ENCODE results near the gene TAF4. TPM values are rescaled to one million over a fixed set of nuclear protein-coding genes. Genes with fewer than 3 reads are reported as not detected.

The TAF4 gene
- total RNA-seq, 1 experiment from 2014 or later, result 64.3 TPM

DNA sequence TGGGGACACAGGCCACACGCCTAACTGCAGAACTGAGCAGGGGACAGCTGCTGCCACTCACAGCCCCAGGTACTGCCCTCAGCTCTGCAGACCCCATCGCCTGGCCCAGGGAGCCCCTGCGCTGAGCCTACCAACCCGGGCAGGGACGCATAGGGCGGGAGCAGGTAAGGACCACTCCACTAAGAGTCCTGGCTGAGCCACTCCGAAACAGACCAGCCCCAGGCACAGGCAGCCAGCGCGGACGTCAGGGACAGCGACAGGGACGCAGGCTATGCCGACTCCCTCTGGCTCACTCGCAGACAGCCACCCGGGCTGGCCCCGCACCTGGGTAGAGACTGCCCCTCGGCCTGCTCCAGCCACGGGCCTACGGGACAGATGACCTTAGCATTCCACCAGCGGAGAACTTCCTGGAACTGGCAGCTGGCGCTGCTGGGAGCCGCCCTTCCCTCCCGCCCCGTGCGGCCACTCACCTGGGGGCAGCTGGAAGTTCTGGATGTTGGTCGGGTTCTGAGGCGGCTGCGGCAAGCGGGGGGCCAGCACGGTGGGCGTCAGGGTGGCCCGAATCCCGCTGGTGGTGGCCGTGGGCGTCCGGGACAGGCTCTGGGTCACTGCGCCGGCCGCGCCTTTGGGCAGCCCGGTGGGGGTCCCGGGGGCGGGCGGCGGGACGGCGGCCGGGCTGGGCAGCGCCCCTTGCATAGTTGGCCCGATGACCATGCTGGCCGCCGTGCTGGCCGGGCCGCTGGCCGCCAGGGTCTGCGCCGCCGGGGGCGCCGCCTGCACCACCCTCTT is 1.5 kb downstream of the TAF4 start:
- Mint-ChIP-seq H3K9me3 (ENCODE audit: low read depth, unreplicated experiment) (no peaks in the 10 kb centered on the region), H3K4me3 (ENCODE audit: low read depth, unreplicated experiment) (peak overlapping the region; percentile 77), H3K36me3 (ENCODE audit: insufficient read depth, unreplicated experiment) (peaks cover 67% of the 10 kb centered on the region), H3K27ac (ENCODE audit: unreplicated experiment) (peak overlapping the region; percentile 56), H3K27me3 (ENCODE audit: unreplicated experiment) (no peaks in the 10 kb centered on the region), H3K4me1 (ENCODE audit: low read depth, unreplicated experiment) (peaks cover 59% of the 10 kb centered on the region)
- no TSS peak for BruUV-seq (replicated peaks)
- TF ChIP-seq, protein P1, sequence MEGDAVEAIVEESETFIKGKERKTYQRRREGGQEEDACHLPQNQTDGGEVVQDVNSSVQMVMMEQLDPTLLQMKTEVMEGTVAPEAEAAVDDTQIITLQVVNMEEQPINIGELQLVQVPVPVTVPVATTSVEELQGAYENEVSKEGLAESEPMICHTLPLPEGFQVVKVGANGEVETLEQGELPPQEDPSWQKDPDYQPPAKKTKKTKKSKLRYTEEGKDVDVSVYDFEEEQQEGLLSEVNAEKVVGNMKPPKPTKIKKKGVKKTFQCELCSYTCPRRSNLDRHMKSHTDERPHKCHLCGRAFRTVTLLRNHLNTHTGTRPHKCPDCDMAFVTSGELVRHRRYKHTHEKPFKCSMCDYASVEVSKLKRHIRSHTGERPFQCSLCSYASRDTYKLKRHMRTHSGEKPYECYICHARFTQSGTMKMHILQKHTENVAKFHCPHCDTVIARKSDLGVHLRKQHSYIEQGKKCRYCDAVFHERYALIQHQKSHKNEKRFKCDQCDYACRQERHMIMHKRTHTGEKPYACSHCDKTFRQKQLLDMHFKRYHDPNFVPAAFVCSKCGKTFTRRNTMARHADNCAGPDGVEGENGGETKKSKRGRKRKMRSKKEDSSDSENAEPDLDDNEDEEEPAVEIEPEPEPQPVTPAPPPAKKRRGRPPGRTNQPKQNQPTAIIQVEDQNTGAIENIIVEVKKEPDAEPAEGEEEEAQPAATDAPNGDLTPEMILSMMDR (IDR thresholded peaks at IDR 0.05; ENCODE audit: unreplicated experiment), result no peak
- DNase-seq, result peak; percentile 72
- CTCF ChIA-PET, result interaction anchor here (0.5 to 1.5 kb wide), 4 partner anchors 25 to 58 kb away, joined by 3 to 4 read pairs (median 4); no protein-coding TSS in a partner anchor
- intact Hi-C loops (cut with micrococcal nuclease; ENCODE audit: unreplicated experiment), result loop anchor here (5.0 kb wide), 1 partner anchor 73 kb away; no protein-coding TSS in a partner anchor

DNA sequence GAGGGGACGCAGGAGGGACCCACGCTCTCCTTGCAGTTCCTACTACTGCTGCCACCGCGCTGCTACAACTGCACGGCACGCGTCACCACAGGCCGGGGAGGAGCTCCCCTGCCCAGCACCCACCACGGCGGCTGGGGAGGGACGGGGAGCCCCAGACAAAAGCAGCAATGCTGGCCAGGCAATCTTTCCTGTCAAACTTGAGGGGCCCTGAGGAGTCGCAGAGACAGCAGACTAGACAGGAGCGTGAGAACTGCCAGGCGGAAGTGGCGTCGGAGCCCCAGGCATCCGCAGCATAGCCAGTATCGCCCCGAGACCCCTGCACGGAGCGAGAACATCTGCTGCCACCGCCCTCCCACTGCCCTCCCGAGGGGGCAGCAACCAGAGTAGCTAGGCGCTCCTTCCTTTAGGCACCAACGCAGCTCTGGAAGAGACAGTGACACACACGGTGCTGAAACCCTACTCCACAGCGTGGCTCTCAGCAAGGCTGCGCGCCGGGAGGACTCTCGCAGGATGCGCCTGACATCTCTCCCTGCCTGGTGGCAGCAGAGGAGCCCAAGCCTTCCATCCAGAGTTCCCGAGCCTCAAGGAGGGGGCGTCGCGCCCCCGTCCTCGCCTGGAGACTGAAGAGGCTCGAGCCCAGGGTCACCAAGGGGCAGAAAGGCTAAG is 2.2 kb downstream of the TAF4 start:
- Mint-ChIP-seq H3K4me3 (ENCODE audit: low read depth, unreplicated experiment) (peak overlapping the region; percentile 77), H3K27ac (ENCODE audit: unreplicated experiment) (peak overlapping the region; percentile 56), H3K4me1 (ENCODE audit: low read depth, unreplicated experiment) (peaks cover 59% of the 10 kb centered on the region), H3K36me3 (ENCODE audit: insufficient read depth, unreplicated experiment) (peaks cover 65% of the 10 kb centered on the region), H3K9me3 (ENCODE audit: low read depth, unreplicated experiment) (no peaks in the 10 kb centered on the region), H3K27me3 (ENCODE audit: unreplicated experiment) (no peaks in the 10 kb centered on the region)
- CTCF ChIA-PET, result interaction anchor here (0.5 to 1.5 kb wide), 4 partner anchors 25 to 58 kb away, joined by 3 to 4 read pairs (median 4); no protein-coding TSS in a partner anchor
- intact Hi-C loops (cut with micrococcal nuclease; ENCODE audit: unreplicated experiment), result loop anchor here (5.0 kb wide), 1 partner anchor 74 kb away; no protein-coding TSS in a partner anchor
- no peak for DNase-seq
- no TSS peak for BruUV-seq (replicated peaks)
- TF ChIP-seq, protein P1 (IDR thresholded peaks at IDR 0.05; ENCODE audit: unreplicated experiment), result no peak

DNA sequence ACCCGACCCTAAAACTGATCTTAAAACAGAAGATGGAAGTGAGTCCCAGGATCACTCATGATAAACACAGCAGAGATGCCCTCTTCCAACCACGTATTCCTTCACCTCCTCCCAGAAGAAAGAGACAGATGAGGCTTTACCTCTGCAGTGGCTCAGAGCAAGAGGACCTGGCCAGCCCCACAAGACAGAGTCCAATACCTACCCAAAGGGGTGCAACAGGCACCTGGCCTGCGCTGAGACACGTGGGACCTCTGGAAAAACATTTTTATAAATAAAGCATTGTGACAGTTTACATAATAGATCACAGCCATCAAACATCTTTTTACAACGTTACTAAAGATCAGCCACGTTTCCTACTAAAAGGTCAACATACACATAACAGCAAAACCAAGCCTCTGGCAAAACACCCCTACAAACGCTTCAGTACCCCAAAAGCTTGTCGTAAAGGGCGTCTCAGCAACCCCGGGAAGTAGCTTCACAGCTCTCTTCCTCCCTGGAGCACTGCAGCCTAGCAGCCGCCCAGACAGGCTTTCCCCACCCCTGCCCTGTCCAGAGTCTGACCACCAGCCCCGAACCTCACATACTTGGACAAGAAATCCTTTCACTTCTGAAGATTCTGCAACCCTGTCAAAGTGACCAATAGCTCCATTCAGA is 2.9 kb downstream of the TAF4 start:
- Mint-ChIP-seq H3K27ac (ENCODE audit: unreplicated experiment) (no peak overlapping the region), H3K4me3 (ENCODE audit: low read depth, unreplicated experiment) (peak overlapping the region; percentile 77), H3K36me3 (ENCODE audit: insufficient read depth, unreplicated experiment) (peaks cover 59% of the 10 kb centered on the region), H3K27me3 (ENCODE audit: unreplicated experiment) (no peaks in the 10 kb centered on the region), H3K9me3 (ENCODE audit: low read depth, unreplicated experiment) (no peaks in the 10 kb centered on the region), H3K4me1 (ENCODE audit: low read depth, unreplicated experiment) (peaks cover 59% of the 10 kb centered on the region)
- no peak for DNase-seq
- TSS peak; percentile 71 for BruUV-seq (replicated peaks)
- CTCF ChIA-PET, result interaction anchor here (1.4 kb wide), 1 partner anchor 26 kb away, joined by 3 read pairs; no protein-coding TSS in a partner anchor
- intact Hi-C loops (cut with micrococcal nuclease; ENCODE audit: unreplicated experiment), result loop anchor here (5.0 kb wide), 1 partner anchor 75 kb away; no protein-coding TSS in a partner anchor
- TF ChIP-seq, protein P1 (IDR thresholded peaks at IDR 0.05; ENCODE audit: unreplicated experiment), result no peak

DNA sequence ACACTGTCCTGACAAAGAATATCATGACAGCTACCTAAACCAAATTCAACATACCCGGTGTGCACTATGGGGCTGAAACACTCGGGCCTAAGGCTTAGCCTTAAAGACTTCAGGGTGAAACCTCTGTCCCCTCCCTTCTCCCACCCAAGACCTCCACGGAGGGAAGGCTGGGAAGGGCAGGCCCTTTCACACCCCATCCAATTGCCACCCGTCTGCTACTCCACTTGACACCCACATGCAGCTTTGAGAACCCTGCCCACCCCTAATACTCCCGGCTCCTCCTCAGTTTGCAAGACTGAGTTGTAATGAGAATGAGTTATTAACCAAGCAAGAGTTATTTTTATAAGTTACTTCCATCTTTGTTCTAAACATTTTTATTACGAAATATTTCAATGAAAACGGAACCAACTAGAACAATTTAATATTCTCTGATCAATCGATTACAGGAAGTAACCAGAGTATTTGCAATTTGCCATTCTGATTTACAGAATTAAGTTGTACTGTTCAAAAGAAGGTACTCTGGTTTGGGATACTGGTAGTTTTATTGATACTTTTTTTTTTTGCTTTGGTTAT is 3.7 kb downstream of the TAF4 start:
- H3K4me3 Mint-ChIP-seq (ENCODE audit: low read depth, unreplicated experiment), result no peak overlapping the region
- no TSS peak for BruUV-seq (replicated peaks)
- H3K9me3 Mint-ChIP-seq (ENCODE audit: low read depth, unreplicated experiment), result no peaks in the 10 kb centered on the region
- no peak overlapping the region for H3K27ac Mint-ChIP-seq (ENCODE audit: unreplicated experiment)
- H3K4me1 Mint-ChIP-seq (ENCODE audit: low read depth, unreplicated experiment), result peaks cover 51% of the 10 kb centered on the region
- intact Hi-C loops (cut with micrococcal nuclease; ENCODE audit: unreplicated experiment), result loop anchor here (5.0 kb wide), 1 partner anchor 75 kb away; no protein-coding TSS in a partner anchor
- DNase-seq, result no peak
- peaks cover 50% of the 10 kb centered on the region for H3K36me3 Mint-ChIP-seq (ENCODE audit: insufficient read depth, unreplicated experiment)
- CTCF ChIA-PET, result interaction anchor here (1.6 kb wide), 1 partner anchor 29 kb away, joined by 3 read pairs; no protein-coding TSS in a partner anchor
- TF ChIP-seq, protein P1 (IDR thresholded peaks at IDR 0.05; ENCODE audit: unreplicated experiment), result no peak
- H3K27me3 Mint-ChIP-seq (ENCODE audit: unreplicated experiment), result no peaks in the 10 kb centered on the region
